IMR-90 (cell line): ENCODE results near the gene TMBIM1. TPM values are rescaled to one million over a fixed set of nuclear protein-coding genes. Genes with fewer than 3 reads are reported as not detected.

ENCODE experiments used
- ATAC-seq: fragments of 200-7000 bp; cut with Tn5 transposase; 2 replicates; pipeline ENCODE4 v1.9.1; 2020; ENCODE audit warnings: low read depth, mild to moderate bottlenecking, moderate library complexity
- BruUV-seq: library from RNA; stranded (reverse); fragments of 400-500 nt; replicated peaks from 2 replicates; lab custom pipeline; 2021; lab: Mats Ljungman, UMichigan
- CTCF ChIA-PET: fragments of 300-600 bp; formaldehyde crosslinking; extraction: SDS; loops from one replicate; lab custom pipeline; 2021; ENCODE audit warnings: antibody characterized with exemption; lab: Yijun Ruan, JAX
- POLR2A ChIA-PET: fragments of 300-600 bp; sonication (Branson Sonifier 250); formaldehyde crosslinking; loops from one replicate; lab custom pipeline; 2022; ENCODE audit warnings: antibody characterized with exemption; ENCODE audit not compliant: unreplicated experiment; lab: Charles Lee
- DNase-seq: peaks from one replicate; pipeline ENCODE4 v3.0.0; 2013
- H2AFZ ChIP-seq: replicated peaks from 2 replicates; pipeline ENCODE3; 2013; ENCODE audit warnings: low read length, mild to moderate bottlenecking; ENCODE audit not compliant: poor library complexity
- H2AK5ac ChIP-seq: 2 replicates; pipeline ENCODE4 v1.6.1; 2013; ENCODE audit warnings: low read depth, low read length, inconsistent platforms
- H2AK9ac ChIP-seq: replicated peaks from 2 replicates; pipeline ENCODE3; 2013; ENCODE audit warnings: mild to moderate bottlenecking, low read depth, low read length, moderate library complexity; ENCODE audit not compliant: poor library complexity
- H2BK120ac ChIP-seq: 2 replicates; pipeline ENCODE4 v1.6.1; 2013; ENCODE audit warnings: low read depth, low read length, inconsistent platforms
- H2BK15ac ChIP-seq: 3 replicates; pipeline ENCODE4 v1.6.1; 2013; ENCODE audit warnings: low read depth, low read length, inconsistent platforms
- H2BK20ac ChIP-seq: 2 replicates; pipeline ENCODE4 v1.6.1; 2013; ENCODE audit warnings: low read depth, mild to moderate bottlenecking, inconsistent platforms, low read length, moderate library complexity
- H2BK5ac ChIP-seq: 2 replicates; pipeline ENCODE4 v1.6.1; 2013; ENCODE audit warnings: mild to moderate bottlenecking, low read depth, low read length, inconsistent platforms; ENCODE audit not compliant: poor library complexity, severe bottlenecking
- H3K14ac ChIP-seq: replicated peaks from 2 replicates; pipeline ENCODE4 v1.6.1; 2013; ENCODE audit warnings: low read depth, low read length, inconsistent platforms
- H3K18ac ChIP-seq: 2 replicates; pipeline ENCODE4 v1.6.1; 2013; ENCODE audit warnings: low read depth, low read length, control low read depth
- H3K23ac ChIP-seq: 2 replicates; pipeline ENCODE4 v1.6.1; 2013; ENCODE audit warnings: low read depth, low read length, inconsistent platforms
- H3K27ac ChIP-seq: 2 replicates; pipeline ENCODE4 v1.5.1; 2013; ENCODE audit warnings: mild to moderate bottlenecking, control low read depth, low read length; ENCODE audit not compliant: insufficient read depth
- H3K27me3 ChIP-seq: 2 replicates; pipeline ENCODE4 v1.6.1; 2013; ENCODE audit warnings: low read length; ENCODE audit not compliant: control insufficient read depth, insufficient read depth
- H3K36me3 ChIP-seq: 2 replicates; pipeline ENCODE4 v1.6.1; 2013; ENCODE audit warnings: low read length, mixed read lengths; ENCODE audit not compliant: control insufficient read depth, insufficient read depth
- H3K4ac ChIP-seq: 2 replicates; pipeline ENCODE4 v1.6.1; 2013; ENCODE audit warnings: low read depth, low read length, inconsistent platforms
- H3K4me1 ChIP-seq: 2 replicates; pipeline ENCODE4 v1.6.1; 2013; ENCODE audit warnings: low read length, mixed read lengths; ENCODE audit not compliant: control insufficient read depth, insufficient read depth
- H3K4me2 ChIP-seq: 2 replicates; pipeline ENCODE4 v1.6.1; 2013; ENCODE audit warnings: low read depth, mild to moderate bottlenecking, control low read depth, low read length, moderate library complexity
- H3K4me3 ChIP-seq: 2 replicates; pipeline ENCODE4 v1.5.1; 2013; ENCODE audit warnings: low read depth, mild to moderate bottlenecking, control low read depth, low read length, moderate library complexity; ENCODE audit not compliant: insufficient read depth
- H3K56ac ChIP-seq: 2 replicates; pipeline ENCODE4 v1.6.1; 2013; ENCODE audit warnings: low read length, inconsistent platforms; ENCODE audit not compliant: insufficient read depth; ENCODE audit errors: extremely low read depth
- H3K79me1 ChIP-seq, 2 experiments: 2 replicates each; pipeline ENCODE4 v1.6.1; 2013; ENCODE audit warnings: low read length in 2 of 2, inconsistent platforms in 1 of 2, low read depth in 1 of 2
- H3K9ac ChIP-seq: 2 replicates; pipeline ENCODE4 v1.6.1; 2013; ENCODE audit warnings: low read depth, low read length, control low read depth
- H3K9me1 ChIP-seq: 2 replicates; pipeline ENCODE4 v1.6.1; 2013; ENCODE audit warnings: low read length, inconsistent platforms; ENCODE audit not compliant: insufficient read depth
- H3K9me3 ChIP-seq: 2 replicates; pipeline ENCODE4 v1.6.1; 2013; ENCODE audit warnings: low read length; ENCODE audit not compliant: control insufficient read depth, insufficient read depth
- H4K20me1 ChIP-seq: 2 replicates; pipeline ENCODE4 v1.6.1; 2013; ENCODE audit warnings: low read length, inconsistent platforms; ENCODE audit not compliant: insufficient read depth
- H4K5ac ChIP-seq: 2 replicates; pipeline ENCODE4 v1.6.1; 2013; ENCODE audit warnings: mild to moderate bottlenecking, low read depth, low read length, control low read depth
- H4K8ac ChIP-seq, 2 experiments: 2 replicates each; pipeline ENCODE4 v1.6.1; 2013; ENCODE audit warnings: low read depth in 2 of 2, low read length in 2 of 2, control low read depth in 1 of 2, inconsistent platforms in 1 of 2
- H4K91ac ChIP-seq: 2 replicates; pipeline ENCODE4 v1.6.1; 2013; ENCODE audit warnings: low read depth, low read length, inconsistent platforms; ENCODE audit not compliant: insufficient read depth
- CHD1 ChIP-seq: IDR thresholded peaks from 2 replicates; pipeline ENCODE4 v1.6.1; 2012; ENCODE audit warnings: low read depth, low read length, improper control_type of control experiment
- FOS ChIP-seq: fragments of 150-350 bp; IDR thresholded peaks from 2 replicates; pipeline ENCODE4 v1.6.1; 2016; ENCODE audit warnings: low read depth, low read length
- MAFK ChIP-seq: IDR thresholded peaks from 2 replicates; pipeline ENCODE4 v1.6.1; 2012; ENCODE audit warnings: low read depth, low read length, improper control_type of control experiment
- MAZ ChIP-seq: IDR thresholded peaks from 2 replicates; pipeline ENCODE4 v1.6.1; 2012; ENCODE audit warnings: low read depth, mild to moderate bottlenecking, low read length, improper control_type of control experiment, moderate library complexity, borderline replicate concordance
- MXI1 ChIP-seq: IDR thresholded peaks from 2 replicates; pipeline ENCODE4 v1.6.1; 2012; ENCODE audit warnings: low read depth, mild to moderate bottlenecking, low read length, moderate library complexity, borderline replicate concordance
- WGBS, 2 experiments: methylation state at CpG; one replicate each; pipeline versions ENCODE4 v1.1.5 to v1.1.7; 2013; ENCODE audit warnings: missing lambda C conversion rate in 2 of 2; ENCODE audit not compliant: insufficient read length in 1 of 2; ENCODE audit errors: extremely low coverage in 2 of 2; 5-methylcytosine and 5-hydroxymethylcytosine counted together
- dilution Hi-C: fragments of 300-500 bp; cut with HindIII; formaldehyde crosslinking; loops from one replicate; pipeline ENCODE4 v1.14.3; 2018; ENCODE audit warnings: low sequenced_read_pairs; ENCODE audit not compliant: unreplicated experiment
- in situ Hi-C: fragments of 300-500 bp; cut with MboI; formaldehyde crosslinking; loops from 3 replicates; pipeline ENCODE4 v1.14.3; 2019; ENCODE audit warnings: low sequenced_read_pairs, inconsistent platforms, mixed read lengths
- intact Hi-C: fragments of 100-400 bp; cut with micrococcal nuclease; formaldehyde crosslinking; loops from 2 replicates; pipeline ENCODE4 v1.10.0; 2022
- polyA plus RNA-seq, 3 experiments: library from polyadenylated mRNA; depleted of rRNA; stranded (reverse); fragments of >200 nt; gene quantifications; 2 replicates each; pipeline ENCODE4 v1.2.3, GENCODE V29; 2012; ENCODE audit warnings: low replicate concordance in 1 of 3
- total RNA-seq: library from RNA; depleted of rRNA; stranded (reverse); fragments of >200 nt; gene quantifications from 2 replicates; pipeline ENCODE4 v1.2.3, GENCODE V29; 2012

The TMBIM1 gene
- total and polyA plus RNA-seq, 2 of the 4 experiments (the other 2 are of a cell fraction) = 84.6 to 102 TPM

- peak; percentile 80 for DNase-seq
- H3K79me1 ChIP-seq = peaks cover 22 to 76% of the 10 kb centered on the region in 2 experiments
- peak overlapping the region; percentile 65; the same call in 1 of the 2 replicates for H4K5ac ChIP-seq
- H3K56ac ChIP-seq = no peak overlapping the region
- no peaks in the 10 kb centered on the region for H3K9me3 ChIP-seq
- peak overlapping the region; percentile 42; the same call in 1 of the 2 replicates for H4K91ac ChIP-seq
- no peak overlapping the region for H2BK15ac ChIP-seq
- H3K27ac ChIP-seq = peak overlapping the region; percentile 73
- H3K14ac ChIP-seq = no peak overlapping the region
- H3K23ac ChIP-seq = no peak overlapping the region
- H2AFZ ChIP-seq = peak overlapping the region; percentile 55
- peak overlapping the region; percentile 55 for H3K4ac ChIP-seq
- H3K9me1 ChIP-seq = no peaks in the 10 kb centered on the region
- H3K4me3 ChIP-seq = no peak overlapping the region
- peak; percentile 66 for TF ChIP-seq MAFK
- peak; percentile 89 for TF ChIP-seq MAZ
- peak; percentile 32; the same call in 1 of the 2 replicates for TF ChIP-seq FOS
- peak; percentile 82; the same call in 1 of the 2 replicates for TF ChIP-seq MXI1
- no peak for TF ChIP-seq CHD1
- in situ Hi-C loops (no loop called here), intact Hi-C loops (no loop called here), dilution Hi-C loops (no loop called here)
- WGBS, 2 experiments = 55% methylated on average over 4 of the region's 16 CpGs; no CpG with 5 or more reads in 1 of the 2 experiments
- ChIA-PET CTCF (interaction anchor here (1.1 to 4.4 kb wide), 2 partner anchors 8 to 13 kb away, joined by 4 to 24 read pairs; partner anchors contain the start of genes AAMP, PNKD and TMBIM1), POLR2A (no interaction called here)
- peaks cover 23% of the 10 kb centered on the region for H4K20me1 ChIP-seq
- H3K36me3 ChIP-seq = peaks cover 18% of the 10 kb centered on the region
- H3K9ac ChIP-seq = peak overlapping the region; percentile 11; the same call in 1 of the 2 replicates
- H3K27me3 ChIP-seq = no peaks in the 10 kb centered on the region
- ATAC-seq = peak; percentile 31
- no peak overlapping the region for H2BK20ac ChIP-seq
- peak overlapping the region; percentile 80 for H2BK5ac ChIP-seq
- H2AK9ac ChIP-seq = peak overlapping the region; percentile 8
- peak overlapping the region; percentile 29; the same call in 1 of the 2 replicates for H2BK120ac ChIP-seq
- BruUV-seq = no TSS peak
- H4K8ac ChIP-seq = peak overlapping the region in 1 of 2 experiments; percentile 26; a peak in 1 of 4 replicates
- H3K4me1 ChIP-seq = peaks cover 35% of the 10 kb centered on the region
- no peak overlapping the region for H3K18ac ChIP-seq
- H3K4me2 ChIP-seq = peak overlapping the region; percentile 68
- peak overlapping the region; percentile 69 for H2AK5ac ChIP-seq
Observed at GRCh38 chr2:218284106-218284811, 8.0 kb downstream of the TMBIM1 start.
